ENCODE data around the gene APBB2.

Gene APBB2

GRCh38 chr4:41199788-41200187, 14.6 kb downstream of the APBB2 start:
- TF ChIP-seq, protein P1, sequence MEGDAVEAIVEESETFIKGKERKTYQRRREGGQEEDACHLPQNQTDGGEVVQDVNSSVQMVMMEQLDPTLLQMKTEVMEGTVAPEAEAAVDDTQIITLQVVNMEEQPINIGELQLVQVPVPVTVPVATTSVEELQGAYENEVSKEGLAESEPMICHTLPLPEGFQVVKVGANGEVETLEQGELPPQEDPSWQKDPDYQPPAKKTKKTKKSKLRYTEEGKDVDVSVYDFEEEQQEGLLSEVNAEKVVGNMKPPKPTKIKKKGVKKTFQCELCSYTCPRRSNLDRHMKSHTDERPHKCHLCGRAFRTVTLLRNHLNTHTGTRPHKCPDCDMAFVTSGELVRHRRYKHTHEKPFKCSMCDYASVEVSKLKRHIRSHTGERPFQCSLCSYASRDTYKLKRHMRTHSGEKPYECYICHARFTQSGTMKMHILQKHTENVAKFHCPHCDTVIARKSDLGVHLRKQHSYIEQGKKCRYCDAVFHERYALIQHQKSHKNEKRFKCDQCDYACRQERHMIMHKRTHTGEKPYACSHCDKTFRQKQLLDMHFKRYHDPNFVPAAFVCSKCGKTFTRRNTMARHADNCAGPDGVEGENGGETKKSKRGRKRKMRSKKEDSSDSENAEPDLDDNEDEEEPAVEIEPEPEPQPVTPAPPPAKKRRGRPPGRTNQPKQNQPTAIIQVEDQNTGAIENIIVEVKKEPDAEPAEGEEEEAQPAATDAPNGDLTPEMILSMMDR (conservative IDR thresholded peaks at IDR 0.05; ENCODE audit: low read depth, low read length): no peak
- Histone ChIP-seq H3K79me2 (ENCODE audit: insufficient read depth, low read depth) (no peaks in the 10 kb centered on the region), H3K4me2 (no peak overlapping the region)

DNA sequence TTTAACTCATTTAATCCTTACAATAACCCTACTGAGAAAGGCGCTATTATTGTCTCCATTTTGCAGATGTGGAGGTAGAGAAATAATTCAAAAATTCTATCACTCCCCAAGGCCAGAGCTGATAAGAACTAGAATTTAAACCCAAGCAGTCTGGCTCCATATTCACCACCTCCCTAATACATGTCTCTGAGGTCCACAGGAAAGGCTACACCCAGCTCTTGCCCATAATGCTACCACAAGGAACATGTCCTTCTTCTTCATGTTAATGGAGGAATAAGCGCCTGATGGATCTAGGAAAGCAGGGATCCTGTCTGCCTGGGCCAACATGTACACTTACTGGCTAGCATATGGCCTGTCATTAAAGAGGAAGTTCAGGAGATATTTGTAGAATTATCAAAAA, 16.3 kb downstream of the APBB2 start:
- TF ChIP-seq, protein P1 (conservative IDR thresholded peaks at IDR 0.05; ENCODE audit: low read depth, low read length): no peak
- Histone ChIP-seq H3K27me3 (ENCODE audit: insufficient read depth, low read depth) (no peaks in the 10 kb centered on the region), H3K79me2 (ENCODE audit: insufficient read depth, low read depth) (no peaks in the 10 kb centered on the region), H3K4me1 (ENCODE audit: low read depth, poor library complexity, severe bottlenecking) (no peaks in the 10 kb centered on the region), H3K27ac (no peak overlapping the region), H4K20me1 (ENCODE audit: insufficient read depth) (no peaks in the 10 kb centered on the region), H3K36me3 (ENCODE audit: insufficient read depth) (no peaks in the 10 kb centered on the region), H3K4me2 (no peak overlapping the region), H2AFZ (ENCODE audit: low read depth) (no peak overlapping the region), H3K9ac (no peak overlapping the region), H3K4me3 (IDR thresholded peaks at IDR 0.05; ENCODE audit: insufficient read depth, low read depth, low read length) (no peak overlapping the region)

More at GRCh38 chr4:41199788-41200187, 14.6 kb downstream of the APBB2 start:
- H3K27me3 ChIP-seq (ENCODE audit: insufficient read depth, low read depth): no peaks in the 10 kb centered on the region
- H3K4me3 ChIP-seq (IDR thresholded peaks at IDR 0.05; ENCODE audit: insufficient read depth, low read depth, low read length): no peak overlapping the region
- no peak overlapping the region for H3K9ac ChIP-seq
- no peak overlapping the region for H3K27ac ChIP-seq
- H2AFZ ChIP-seq (ENCODE audit: low read depth): no peak overlapping the region
- H3K4me1 ChIP-seq (ENCODE audit: low read depth, poor library complexity, severe bottlenecking): no peaks in the 10 kb centered on the region
- no peaks in the 10 kb centered on the region for H3K36me3 ChIP-seq (ENCODE audit: insufficient read depth)
- no peaks in the 10 kb centered on the region for H4K20me1 ChIP-seq (ENCODE audit: insufficient read depth)

DNA sequence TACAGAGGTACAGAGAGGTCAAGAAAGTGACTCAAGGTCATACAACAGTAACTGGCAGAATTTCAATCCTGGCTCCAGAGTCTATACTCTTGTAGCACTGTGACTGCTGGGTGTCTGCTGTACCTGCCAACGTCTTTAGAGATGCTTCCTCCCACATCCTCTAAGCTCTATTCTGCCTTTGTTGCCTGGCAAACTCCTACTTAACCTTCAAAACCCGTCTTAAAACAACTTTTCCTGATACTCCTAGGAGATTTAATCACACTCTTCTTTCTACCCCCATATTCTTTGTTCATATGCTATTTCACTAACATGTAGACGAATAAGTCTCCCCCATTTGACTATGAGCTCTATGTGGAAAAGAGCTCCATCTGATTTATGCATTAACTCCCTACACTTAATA, 16.8 kb downstream of the APBB2 start:
- H3K9ac ChIP-seq: no peak overlapping the region
- no peak overlapping the region for H3K4me3 ChIP-seq (IDR thresholded peaks at IDR 0.05; ENCODE audit: insufficient read depth, low read depth, low read length)
- no peak overlapping the region for H2AFZ ChIP-seq (ENCODE audit: low read depth)
- no peaks in the 10 kb centered on the region for H3K79me2 ChIP-seq (ENCODE audit: insufficient read depth, low read depth)
- TF ChIP-seq, protein P1 (conservative IDR thresholded peaks at IDR 0.05; ENCODE audit: low read depth, low read length): no peak
- H3K4me1 ChIP-seq (ENCODE audit: low read depth, poor library complexity, severe bottlenecking): no peaks in the 10 kb centered on the region
- no peak overlapping the region for H3K4me2 ChIP-seq
- H4K20me1 ChIP-seq (ENCODE audit: insufficient read depth): no peaks in the 10 kb centered on the region
- H3K27me3 ChIP-seq (ENCODE audit: insufficient read depth, low read depth): no peaks in the 10 kb centered on the region
- H3K27ac ChIP-seq: no peak overlapping the region
- H3K36me3 ChIP-seq (ENCODE audit: insufficient read depth): no peaks in the 10 kb centered on the region

DNA sequence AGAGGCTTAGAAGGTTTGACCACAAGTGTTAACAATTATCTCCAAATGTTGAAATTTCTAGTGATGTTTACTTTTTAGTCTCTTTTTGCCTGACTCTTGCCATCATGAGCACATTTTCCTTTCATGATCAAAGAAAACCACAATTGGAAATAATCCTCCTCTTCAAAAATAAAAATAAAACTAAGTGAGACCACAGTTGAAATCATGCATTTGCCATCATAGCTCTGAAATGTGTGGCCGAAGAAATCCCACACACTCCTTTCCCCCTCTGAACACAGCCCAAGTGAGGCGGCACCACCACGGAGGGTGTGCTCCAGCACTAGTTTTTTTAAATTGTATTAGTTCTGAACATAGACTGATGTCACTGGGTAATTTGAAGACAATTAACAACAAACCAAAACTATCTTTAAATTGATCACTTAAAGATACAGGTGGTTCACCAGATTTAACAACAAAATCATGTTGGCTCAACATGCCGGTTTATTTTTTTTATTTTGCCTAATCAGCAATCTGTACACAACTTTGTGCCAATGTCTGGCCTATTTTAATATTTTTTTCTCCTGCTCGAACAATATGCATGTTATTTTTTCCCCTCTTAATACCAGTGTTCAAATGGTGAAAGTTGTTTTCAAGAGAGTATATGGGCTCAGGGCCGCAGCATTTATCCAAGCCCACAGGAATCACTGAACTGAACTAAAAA, 17.6 kb downstream of the APBB2 start:
- no peak overlapping the region for H3K27ac ChIP-seq
- no peaks in the 10 kb centered on the region for H3K27me3 ChIP-seq (ENCODE audit: insufficient read depth, low read depth)
- TF ChIP-seq, protein P1 (conservative IDR thresholded peaks at IDR 0.05; ENCODE audit: low read depth, low read length): no peak
- no peaks in the 10 kb centered on the region for H3K36me3 ChIP-seq (ENCODE audit: insufficient read depth)
- no peak overlapping the region for H3K9ac ChIP-seq
- no peak overlapping the region for H3K4me3 ChIP-seq (IDR thresholded peaks at IDR 0.05; ENCODE audit: insufficient read depth, low read depth, low read length)
- H4K20me1 ChIP-seq (ENCODE audit: insufficient read depth): no peaks in the 10 kb centered on the region
- no peak overlapping the region for H2AFZ ChIP-seq (ENCODE audit: low read depth)
- H3K4me2 ChIP-seq: no peak overlapping the region
- no peaks in the 10 kb centered on the region for H3K79me2 ChIP-seq (ENCODE audit: insufficient read depth, low read depth)
- H3K4me1 ChIP-seq (ENCODE audit: low read depth, poor library complexity, severe bottlenecking): no peaks in the 10 kb centered on the region

All from KMS-11 (cell line).